ENCODE data around the gene MAP3K5.

The MAP3K5 gene

GRCh38 chr6:136757150-136757549 is 35.1 kb downstream of the MAP3K5 start:
- TF ChIP-seq POLR2A (IDR thresholded peaks at IDR 0.05; ENCODE audit: low read depth, low read length) = no peak
- DNase-seq (ENCODE audit: insufficient read length, low spot score) (no peak), FAIRE-seq (no peak)

GRCh38 chr6:136754820-136755219 is 37.5 kb downstream of the MAP3K5 start:
- no peak for TF ChIP-seq POLR2A (IDR thresholded peaks at IDR 0.05; ENCODE audit: low read depth, low read length)
- no peak for DNase-seq (ENCODE audit: insufficient read length, low spot score)
- FAIRE-seq = no peak

GRCh38 chr6:136753624-136754023 is 38.7 kb downstream of the MAP3K5 start:
- no peak for FAIRE-seq
- no peak for TF ChIP-seq POLR2A (IDR thresholded peaks at IDR 0.05; ENCODE audit: low read depth, low read length)
- no peak for DNase-seq (ENCODE audit: insufficient read length, low spot score)

GRCh38 chr6:136752554-136752953 is 39.7 kb downstream of the MAP3K5 start:
- TF ChIP-seq POLR2A (IDR thresholded peaks at IDR 0.05; ENCODE audit: low read depth, low read length) = no peak
- FAIRE-seq = no peak
- DNase-seq (ENCODE audit: insufficient read length, low spot score) = no peak

GRCh38 chr6:136751991-136752390 is 40.3 kb downstream of the MAP3K5 start:
- no peak for FAIRE-seq
- no peak for TF ChIP-seq POLR2A (IDR thresholded peaks at IDR 0.05; ENCODE audit: low read depth, low read length)
- no peak for DNase-seq (ENCODE audit: insufficient read length, low spot score)

- FAIRE-seq = no peak
- DNase-seq (ENCODE audit: insufficient read length, low spot score) = no peak
- TF ChIP-seq POLR2A (IDR thresholded peaks at IDR 0.05; ENCODE audit: low read depth, low read length) = no peak
These were observed 40.7 kb downstream of the MAP3K5 start for GRCh38 chr6:136751522-136751956.

- DNase-seq (ENCODE audit: insufficient read length, low spot score) (no peak), FAIRE-seq (no peak)
- no peak for TF ChIP-seq POLR2A (IDR thresholded peaks at IDR 0.05; ENCODE audit: low read depth, low read length)
These were observed 41.4 kb downstream of the MAP3K5 start for GRCh38 chr6:136750696-136751521.

- DNase-seq (ENCODE audit: insufficient read length, low spot score) (no peak), FAIRE-seq (no peak)
- no peak for TF ChIP-seq POLR2A (IDR thresholded peaks at IDR 0.05; ENCODE audit: low read depth, low read length)
These were observed 42.8 kb downstream of the MAP3K5 start for GRCh38 chr6:136749359-136749997.

- FAIRE-seq (no peak), DNase-seq (ENCODE audit: insufficient read length, low spot score) (no peak)
- no peak for TF ChIP-seq POLR2A (IDR thresholded peaks at IDR 0.05; ENCODE audit: low read depth, low read length)
These were observed 44.8 kb downstream of the MAP3K5 start for GRCh38 chr6:136747507-136747906.

GRCh38 chr6:136745300-136745699 is 47.0 kb downstream of the MAP3K5 start:
- FAIRE-seq (no peak), DNase-seq (ENCODE audit: insufficient read length, low spot score) (no peak)
- TF ChIP-seq POLR2A (IDR thresholded peaks at IDR 0.05; ENCODE audit: low read depth, low read length) = no peak

- FAIRE-seq = no peak
- no peak for TF ChIP-seq POLR2A (IDR thresholded peaks at IDR 0.05; ENCODE audit: low read depth, low read length)
- no peak for DNase-seq (ENCODE audit: insufficient read length, low spot score)
These were observed 47.4 kb downstream of the MAP3K5 start for GRCh38 chr6:136744889-136745288.

- DNase-seq (ENCODE audit: insufficient read length, low spot score) (no peak), FAIRE-seq (no peak)
- TF ChIP-seq POLR2A (IDR thresholded peaks at IDR 0.05; ENCODE audit: low read depth, low read length) = no peak
These were observed 50.2 kb downstream of the MAP3K5 start for GRCh38 chr6:136742125-136742524.

GRCh38 chr6:136740050-136740974 is 52.0 kb downstream of the MAP3K5 start:
- TF ChIP-seq POLR2A (IDR thresholded peaks at IDR 0.05; ENCODE audit: low read depth, low read length) = no peak
- FAIRE-seq (no peak), DNase-seq (ENCODE audit: insufficient read length, low spot score) (no peak)

GRCh38 chr6:136739501-136739900 is 52.8 kb downstream of the MAP3K5 start:
- no peak for DNase-seq (ENCODE audit: insufficient read length, low spot score)
- no peak for FAIRE-seq
- TF ChIP-seq POLR2A (IDR thresholded peaks at IDR 0.05; ENCODE audit: low read depth, low read length) = no peak

All from H54 (cell line).